K562 (cell line): ENCODE data around the gene MCMBP. TPM values are rescaled to one million over a fixed set of nuclear protein-coding genes. Genes with fewer than 3 reads are reported as not detected.

Experiments used
- ATAC-seq: fragments of 200-7000 bp; cut with Tn5 transposase; 3 replicates; pipeline ENCODE4 v1.9.1; 2020; ENCODE audit warnings: moderate library complexity
- BruUV-seq: library from RNA; stranded (reverse); fragments of 400-500 nt; replicated peaks from 2 replicates; lab custom pipeline; 2021; lab: Mats Ljungman, UMichigan
- CTCF ChIA-PET: fragments of 300-600 bp; formaldehyde crosslinking; extraction: SDS; loops from one replicate; lab custom pipeline; 2021; ENCODE audit warnings: low intra/inter-chr PET ratio; lab: Yijun Ruan, JAX
- POLR2A ChIA-PET: fragments of 300-600, 350-650 bp; sonication (Branson Sonifier 250); formaldehyde crosslinking; extraction: SDS; loops from one replicate; lab custom pipeline; 2021; ENCODE audit warnings: antibody characterized with exemption, inconsistent platforms; lab: Yijun Ruan, JAX
- DNase-seq, 4 experiments: peaks; one replicate each; pipeline versions ENCODE4 v3.0.0 to v3.0.0-alpha.2; 2011 to 2018; ENCODE audit warnings: low spot score in 3 of 4, mixed read lengths in 3 of 4; ENCODE audit errors: extremely low read depth in 1 of 4
- FAIRE-seq: peaks from 2 replicates; lab custom pipeline; 2011; peaks lifted over from hg19 to GRCh38; lab: Jason Lieb, UNC
- H2AFZ ChIP-seq: 2 replicates; pipeline ENCODE4 v1.6.0; 2011; ENCODE audit warnings: low read depth, low read length, control low read depth, inconsistent platforms
- H3K27ac ChIP-seq: fragments of 200-600 bp; 3 replicates; pipeline ENCODE4 v1.8.0; 2011; ENCODE audit warnings: low read depth, mild to moderate bottlenecking, control low read depth, inconsistent platforms, low read length, moderate library complexity, mixed read lengths; ENCODE audit errors: extremely low read depth
- H3K27me3 ChIP-seq, 2 experiments: fragments of 300-600 bp in 1 of 2; 2 replicates in 1 of 2; 3 replicates in 1 of 2; pipeline versions ENCODE4 v1.6.0 to v1.8.0; 2011; ENCODE audit warnings: inconsistent platforms in 2 of 2, low read length in 2 of 2, mild to moderate bottlenecking in 1 of 2, mixed read lengths in 1 of 2, moderate library complexity in 1 of 2; ENCODE audit not compliant: control insufficient read depth in 2 of 2, insufficient read depth in 2 of 2
- H3K36me3 ChIP-seq: fragments of 300-600 bp; 3 replicates; pipeline ENCODE4 v1.8.0; 2011; ENCODE audit warnings: mild to moderate bottlenecking, low read length, inconsistent platforms; ENCODE audit not compliant: control insufficient read depth, insufficient read depth
- H3K4me1 ChIP-seq, 2 experiments: fragments of 200-600 bp in 1 of 2; replicated peaks in 1 of 2; 2 replicates in 1 of 2; 3 replicates in 1 of 2; pipeline versions ENCODE4 v1.5.1 to v1.8.0; 2011; ENCODE audit warnings: inconsistent platforms in 2 of 2, low read length in 2 of 2, mild to moderate bottlenecking in 1 of 2, mixed read lengths in 1 of 2, moderate library complexity in 1 of 2; ENCODE audit not compliant: control insufficient read depth in 2 of 2, insufficient read depth in 2 of 2
- H3K4me2 ChIP-seq: 2 replicates; pipeline ENCODE4 v1.6.1; 2011; ENCODE audit warnings: low read length, control low read depth, inconsistent platforms, mixed read lengths; ENCODE audit not compliant: insufficient read depth
- H3K4me3 ChIP-seq: fragments of 200-600 bp; sonication (generic), shearing (Covaris generic); 2 replicates; pipeline ENCODE4 v1.5.1; 2016; ENCODE audit warnings: control low read depth, inconsistent platforms
- H3K79me2 ChIP-seq: fragments of 200-600 bp; 3 replicates; pipeline ENCODE4 v1.8.0; 2011; ENCODE audit warnings: low read length, inconsistent platforms; ENCODE audit not compliant: control insufficient read depth, insufficient read depth
- H3K9ac ChIP-seq, 2 experiments: 2 replicates each; pipeline versions ENCODE4 v1.6.0 to v1.6.1; 2011; ENCODE audit warnings: low read depth in 2 of 2, low read length in 2 of 2, control low read depth in 1 of 2, inconsistent platforms in 1 of 2, mild to moderate bottlenecking in 1 of 2, mixed read lengths in 1 of 2; ENCODE audit not compliant: insufficient read depth in 1 of 2
- H3K9me1 ChIP-seq: one replicate; pipeline ENCODE4 v1.6.0; 2011; ENCODE audit warnings: inconsistent platforms, mild to moderate bottlenecking, low read length, moderate library complexity; ENCODE audit not compliant: control insufficient read depth, insufficient read depth
- H3K9me3 ChIP-seq: replicated peaks from 2 replicates; pipeline ENCODE4 v1.5.1; 2011; ENCODE audit warnings: low read depth, low read length, inconsistent platforms; ENCODE audit not compliant: control insufficient read depth, insufficient read depth
- H4K20me1 ChIP-seq: replicated peaks from 2 replicates; pipeline ENCODE4 v1.6.1; 2011; ENCODE audit warnings: low read length, inconsistent platforms, mixed read lengths; ENCODE audit not compliant: control insufficient read depth, insufficient read depth
- CBX5 ChIP-seq: IDR thresholded peaks from 2 replicates; pipeline ENCODE4 v1.6.1; 2014; ENCODE audit warnings: low read depth, borderline replicate concordance
- E4F1 ChIP-seq: fragments of 250-450 bp; sonication (Bioruptor Pico); IDR thresholded peaks from 2 replicates; pipeline ENCODE4 v1.5.0; 2021; ENCODE audit warnings: mild to moderate bottlenecking, borderline replicate concordance
- PTBP1 ChIP-seq: fragments of 200-400 bp; formaldehyde crosslinking; IDR thresholded peaks from 2 replicates; pipeline ENCODE4 v1.6.1; 2017; ENCODE audit warnings: low read depth, low read length
- PURB ChIP-seq: sonication (generic); formaldehyde crosslinking; IDR thresholded peaks from 2 replicates; pipeline ENCODE4 v1.9.0; 2021; ENCODE audit warnings: low read depth, mild to moderate bottlenecking, missing genetic modification reagents
- RNF2 ChIP-seq: sonication (generic); IDR thresholded peaks from 2 replicates; pipeline ENCODE4 v1.6.1; 2016
- SMAD2 ChIP-seq: fragments of 150-350 bp; IDR thresholded peaks from 2 replicates; pipeline ENCODE4 v1.6.1; 2014; ENCODE audit warnings: low read depth, mild to moderate bottlenecking, low read length
- SREBF2 ChIP-seq: sonication (generic); formaldehyde crosslinking; IDR thresholded peaks from 2 replicates; pipeline ENCODE4 v1.4.0; 2020; ENCODE audit warnings: mild to moderate bottlenecking, missing genetic modification reagents
- SRF ChIP-seq, 2 experiments: fragments of 250-450, 450-650 bp in 1 of 2; sonication (Bioruptor Pico) in 1 of 2; sonication (generic) in 1 of 2; formaldehyde crosslinking; IDR thresholded peaks; 2 replicates each; pipeline versions ENCODE4 v1.5.0 to v1.5.1; 2020 to 2022; ENCODE audit warnings: mild to moderate bottlenecking in 1 of 2, missing genetic modification reagents in 1 of 2
- ZNF23 ChIP-seq: fragments of 250-450 bp; sonication (Bioruptor Pico); IDR thresholded peaks from 2 replicates; pipeline ENCODE4 v1.4.0; 2020; ENCODE audit warnings: mild to moderate bottlenecking
- ZNF24 ChIP-seq: fragments of 450-650 bp; IDR thresholded peaks from 2 replicates; pipeline ENCODE4 v1.6.1; 2016
- ZNF324 ChIP-seq: fragments of 250-450 bp; sonication (Bioruptor Pico); IDR thresholded peaks from 2 replicates; pipeline ENCODE4 v1.4.0; 2020; ENCODE audit warnings: mild to moderate bottlenecking
- WGBS: fragments of 100-300 bp; shearing (Covaris generic); methylation state at CpG from one replicate; pipeline ENCODE4 v1.1.6; 2016; ENCODE audit warnings: low coverage, mixed read lengths; ENCODE audit not compliant: insufficient coverage; ENCODE audit errors: missing lambda C conversion rate; 5-methylcytosine and 5-hydroxymethylcytosine counted together
- in situ Hi-C: fragments of 300-500 bp; cut with MboI; formaldehyde crosslinking; loops from 4 replicates; pipeline ENCODE4 v1.15.0; 2018; ENCODE audit warnings: inconsistent platforms, mixed read lengths
- intact Hi-C: fragments of 100-400 bp; cut with micrococcal nuclease; formaldehyde crosslinking; loops from 2 replicates; pipeline ENCODE4 v1.14.2; 2022
- polyA plus RNA-seq, 8 experiments: library from polyadenylated mRNA; depleted of rRNA in 4 of 8; stranded (reverse) in 5 of 8; unstranded in 3 of 8; fragments of >200 nt; fragmentation: Nextera tagmentation in 2 of 8; fragmentation: Illumina TruSeq in 1 of 8; extraction: Ambion mirVana in 2 of 8; extraction: Trizol in 1 of 8; gene quantifications; 2 replicates each; pipeline versions ENCODE4 v1.2.1 to v1.2.3, GENCODE V29; 2011 to 2014; ENCODE audit warnings: inconsistent platforms in 1 of 8, missing spikeins in 1 of 8
- total RNA-seq, 7 experiments: library from RNA; depleted of rRNA in 6 of 7; stranded (reverse); fragments of >200 nt in 6 of 7; fragmentation: Illumina TruSeq in 2 of 7; extraction: Trizol in 2 of 7; gene quantifications; 2 replicates each; pipeline versions ENCODE4 v1.2.1 to v1.2.3, GENCODE V29; 2011 to 2021; ENCODE audit warnings: low replicate concordance in 1 of 7
- TF ChIP-seq, protein P1 (sequence below): IDR thresholded peaks from 2 replicates; pipeline ENCODE4 v1.6.1; 2011; ENCODE audit not compliant: insufficient read length; ENCODE audit errors: extremely low read depth
- TF ChIP-seq, protein P2 (sequence below): fragments of 250-450 bp; sonication (Bioruptor Pico); IDR thresholded peaks from 2 replicates; pipeline ENCODE4 v1.9.0; 2021; ENCODE audit warnings: mild to moderate bottlenecking
- TF ChIP-seq, protein P3 (sequence below): sonication (generic); formaldehyde crosslinking; IDR thresholded peaks from 2 replicates; pipeline ENCODE4 v1.8.0; 2022; ENCODE audit warnings: mild to moderate bottlenecking, missing genetic modification reagents
- TF ChIP-seq, protein P4 (sequence below): sonication (generic); formaldehyde crosslinking; IDR thresholded peaks from 2 replicates; pipeline ENCODE4 v1.8.0; 2023; ENCODE audit warnings: mild to moderate bottlenecking, missing genetic modification reagents

Gene MCMBP
- total and polyA plus RNA-seq, 9 of the 15 experiments (the other 6 are each of a cell fraction or from before 2014, with no cell fraction given), result 11.2 to 74.3 (median 50.5) TPM

DNA sequence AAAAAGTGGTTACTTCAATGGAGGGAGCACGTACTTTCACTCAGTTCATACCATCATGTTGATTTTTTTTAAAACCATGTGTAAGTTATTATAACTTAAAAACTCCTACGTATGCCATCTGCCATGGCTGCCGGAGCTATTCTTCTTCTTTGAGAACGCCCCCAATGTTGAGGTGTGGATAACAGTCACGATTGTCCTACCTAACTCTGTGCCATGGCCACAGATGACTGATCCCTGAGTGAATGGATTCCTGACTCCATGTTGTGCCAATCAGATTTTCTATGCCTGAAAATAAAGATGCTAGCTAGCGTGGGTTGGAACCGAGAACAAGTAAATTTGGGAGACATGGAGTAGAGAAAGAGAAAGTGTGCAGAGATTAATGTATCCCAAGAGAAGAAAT, 5.3 kb downstream of the MCMBP start:
- H3K27ac ChIP-seq, result no peak overlapping the region
- peaks cover 8% of the 10 kb centered on the region for H4K20me1 ChIP-seq
- H3K79me2 ChIP-seq, result peaks cover 97% of the 10 kb centered on the region
- no peak for ATAC-seq
- FAIRE-seq, result no peak
- CTCF ChIA-PET, result no interaction called here
- no peak for DNase-seq
- peaks cover 5 to 6% of the 10 kb centered on the region in 2 experiments; a peak in 4 of 5 replicates for H3K4me1 ChIP-seq
- no peaks in the 10 kb centered on the region for H3K27me3 ChIP-seq
- no peak overlapping the region for H3K4me3 ChIP-seq
- WGBS, result 90% methylated on average over 7 of the region's 7 CpGs
- in situ Hi-C loops (loop anchor here (10.0 kb wide), 1 partner anchor 263 kb away; no protein-coding TSS in a partner anchor), intact Hi-C loops (loop anchor here (5.0 kb wide), 1 partner anchor 270 kb away; the partner anchor contains the start of gene TIAL1)
- no peak overlapping the region for H3K9ac ChIP-seq
- H2AFZ ChIP-seq, result no peak overlapping the region
- no TSS peak for BruUV-seq
- POLR2A ChIA-PET, result no interaction called here
- H3K9me3 ChIP-seq, result no peaks in the 10 kb centered on the region
- H3K36me3 ChIP-seq, result peaks cover 9% of the 10 kb centered on the region; the same call in 1 of the 3 replicates
- no peak overlapping the region for H3K4me2 ChIP-seq
- H3K9me1 ChIP-seq, result no peaks in the 10 kb centered on the region
- TF ChIP-seq, protein P1, sequence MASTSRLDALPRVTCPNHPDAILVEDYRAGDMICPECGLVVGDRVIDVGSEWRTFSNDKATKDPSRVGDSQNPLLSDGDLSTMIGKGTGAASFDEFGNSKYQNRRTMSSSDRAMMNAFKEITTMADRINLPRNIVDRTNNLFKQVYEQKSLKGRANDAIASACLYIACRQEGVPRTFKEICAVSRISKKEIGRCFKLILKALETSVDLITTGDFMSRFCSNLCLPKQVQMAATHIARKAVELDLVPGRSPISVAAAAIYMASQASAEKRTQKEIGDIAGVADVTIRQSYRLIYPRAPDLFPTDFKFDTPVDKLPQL, result no peak
- TF ChIP-seq CBX5 (no peak), SMAD2 (no peak), PURB (CRISPR knock-in tag) (no peak), E4F1 (no peak), ZNF324 (no peak), RNF2 (no peak), SREBF2 (no peak), ZNF23 (CRISPR knock-in tag) (no peak), PTBP1 (no peak), ZNF24 (no peak), SRF (CRISPR knock-in tag; IDR thresholded peaks at IDR 0.05) (no peak)
- TF ChIP-seq, protein P2, sequence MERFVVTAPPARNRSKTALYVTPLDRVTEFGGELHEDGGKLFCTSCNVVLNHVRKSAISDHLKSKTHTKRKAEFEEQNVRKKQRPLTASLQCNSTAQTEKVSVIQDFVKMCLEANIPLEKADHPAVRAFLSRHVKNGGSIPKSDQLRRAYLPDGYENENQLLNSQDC (CRISPR knock-in tag), result no peak
- TF ChIP-seq, protein P3, sequence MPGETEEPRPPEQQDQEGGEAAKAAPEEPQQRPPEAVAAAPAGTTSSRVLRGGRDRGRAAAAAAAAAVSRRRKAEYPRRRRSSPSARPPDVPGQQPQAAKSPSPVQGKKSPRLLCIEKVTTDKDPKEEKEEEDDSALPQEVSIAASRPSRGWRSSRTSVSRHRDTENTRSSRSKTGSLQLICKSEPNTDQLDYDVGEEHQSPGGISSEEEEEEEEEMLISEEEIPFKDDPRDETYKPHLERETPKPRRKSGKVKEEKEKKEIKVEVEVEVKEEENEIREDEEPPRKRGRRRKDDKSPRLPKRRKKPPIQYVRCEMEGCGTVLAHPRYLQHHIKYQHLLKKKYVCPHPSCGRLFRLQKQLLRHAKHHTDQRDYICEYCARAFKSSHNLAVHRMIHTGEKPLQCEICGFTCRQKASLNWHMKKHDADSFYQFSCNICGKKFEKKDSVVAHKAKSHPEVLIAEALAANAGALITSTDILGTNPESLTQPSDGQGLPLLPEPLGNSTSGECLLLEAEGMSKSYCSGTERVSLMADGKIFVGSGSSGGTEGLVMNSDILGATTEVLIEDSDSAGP (CRISPR knock-in tag), result no peak
- TF ChIP-seq, protein P4, sequence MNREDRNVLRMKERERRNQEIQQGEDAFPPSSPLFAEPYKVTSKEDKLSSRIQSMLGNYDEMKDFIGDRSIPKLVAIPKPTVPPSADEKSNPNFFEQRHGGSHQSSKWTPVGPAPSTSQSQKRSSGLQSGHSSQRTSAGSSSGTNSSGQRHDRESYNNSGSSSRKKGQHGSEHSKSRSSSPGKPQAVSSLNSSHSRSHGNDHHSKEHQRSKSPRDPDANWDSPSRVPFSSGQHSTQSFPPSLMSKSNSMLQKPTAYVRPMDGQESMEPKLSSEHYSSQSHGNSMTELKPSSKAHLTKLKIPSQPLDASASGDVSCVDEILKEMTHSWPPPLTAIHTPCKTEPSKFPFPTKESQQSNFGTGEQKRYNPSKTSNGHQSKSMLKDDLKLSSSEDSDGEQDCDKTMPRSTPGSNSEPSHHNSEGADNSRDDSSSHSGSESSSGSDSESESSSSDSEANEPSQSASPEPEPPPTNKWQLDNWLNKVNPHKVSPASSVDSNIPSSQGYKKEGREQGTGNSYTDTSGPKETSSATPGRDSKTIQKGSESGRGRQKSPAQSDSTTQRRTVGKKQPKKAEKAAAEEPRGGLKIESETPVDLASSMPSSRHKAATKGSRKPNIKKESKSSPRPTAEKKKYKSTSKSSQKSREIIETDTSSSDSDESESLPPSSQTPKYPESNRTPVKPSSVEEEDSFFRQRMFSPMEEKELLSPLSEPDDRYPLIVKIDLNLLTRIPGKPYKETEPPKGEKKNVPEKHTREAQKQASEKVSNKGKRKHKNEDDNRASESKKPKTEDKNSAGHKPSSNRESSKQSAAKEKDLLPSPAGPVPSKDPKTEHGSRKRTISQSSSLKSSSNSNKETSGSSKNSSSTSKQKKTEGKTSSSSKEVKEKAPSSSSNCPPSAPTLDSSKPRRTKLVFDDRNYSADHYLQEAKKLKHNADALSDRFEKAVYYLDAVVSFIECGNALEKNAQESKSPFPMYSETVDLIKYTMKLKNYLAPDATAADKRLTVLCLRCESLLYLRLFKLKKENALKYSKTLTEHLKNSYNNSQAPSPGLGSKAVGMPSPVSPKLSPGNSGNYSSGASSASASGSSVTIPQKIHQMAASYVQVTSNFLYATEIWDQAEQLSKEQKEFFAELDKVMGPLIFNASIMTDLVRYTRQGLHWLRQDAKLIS, result no peak
